H1 (cell line): ENCODE measurements around the gene MED13. TPM values are rescaled to one million over a fixed set of nuclear protein-coding genes. Genes with fewer than 3 reads are reported as not detected.

ENCODE experiments used
- CHD2 ChIP-seq: IDR thresholded peaks from 2 replicates; pipeline ENCODE4 v1.6.1; 2012; ENCODE audit warnings: low read length, improper control_type of control experiment
- CHD7 ChIP-seq: fragments of 300-600 bp; sonication (generic); IDR thresholded peaks from 2 replicates; pipeline ENCODE4 v1.7.1; 2012; ENCODE audit warnings: low read length, moderate library complexity, mild to moderate bottlenecking, inconsistent platforms; ENCODE audit not compliant: insufficient replicate concordance
- POU5F1 ChIP-seq: IDR thresholded peaks from 2 replicates; pipeline ENCODE4 v1.6.1; 2011; ENCODE audit warnings: low read depth, mild to moderate bottlenecking, low read length, moderate library complexity
- RXRA ChIP-seq: IDR thresholded peaks from 2 replicates; pipeline ENCODE4 v1.6.1; 2011; ENCODE audit warnings: low read depth, mild to moderate bottlenecking, low read length, moderate library complexity; ENCODE audit not compliant: insufficient read depth
- SIX5 ChIP-seq: IDR thresholded peaks from 2 replicates; pipeline ENCODE4 v1.6.1; 2011; ENCODE audit warnings: mild to moderate bottlenecking, low read depth, low read length
- SRF ChIP-seq: IDR thresholded peaks from 2 replicates; pipeline ENCODE4 v1.6.1; 2011; ENCODE audit warnings: mild to moderate bottlenecking, low read depth, low read length, moderate library complexity
- SUZ12 ChIP-seq: fragments of 200-600 bp; sonication (generic); IDR thresholded peaks from 2 replicates; pipeline ENCODE4 v1.6.1; 2012; ENCODE audit warnings: mild to moderate bottlenecking, inconsistent platforms, low read length, moderate library complexity, mixed read lengths
- ZNF274 ChIP-seq: IDR thresholded peaks from 2 replicates; pipeline ENCODE4 v1.7.0; 2012; ENCODE audit warnings: low read length, borderline replicate concordance; ENCODE audit errors: extremely low read depth
- polyA plus RNA-seq, 7 experiments: library from polyadenylated mRNA; depleted of rRNA in 3 of 7; stranded (reverse) in 5 of 7; unstranded in 2 of 7; fragments of >200 nt in 5 of 7; fragments of 200-250 nt in 2 of 7; gene quantifications; 1 replicate in 5 of 7; 2 replicates in 1 of 7; 4 replicates in 1 of 7; pipeline versions ENCODE4 v1.2.1 to v1.2.3, GENCODE V29; 2011 to 2013; ENCODE audit warnings: missing spikeins in 2 of 7, mixed read lengths in 2 of 7
- total RNA-seq: library from RNA; stranded (reverse); fragmentation: NEBNext Ultra II Directional; extraction: Animal tissue kit (Norgen Biotek cat#: 25700); gene quantifications from 2 replicates; pipeline ENCODE4 v1.2.1, GENCODE V29; 2021

The MED13 gene
- total and polyA plus RNA-seq, 2 of the 8 experiments (the other 6 are each of a cell fraction or from before 2014, with no cell fraction given), result 11.3 to 44.8 TPM

DNA sequence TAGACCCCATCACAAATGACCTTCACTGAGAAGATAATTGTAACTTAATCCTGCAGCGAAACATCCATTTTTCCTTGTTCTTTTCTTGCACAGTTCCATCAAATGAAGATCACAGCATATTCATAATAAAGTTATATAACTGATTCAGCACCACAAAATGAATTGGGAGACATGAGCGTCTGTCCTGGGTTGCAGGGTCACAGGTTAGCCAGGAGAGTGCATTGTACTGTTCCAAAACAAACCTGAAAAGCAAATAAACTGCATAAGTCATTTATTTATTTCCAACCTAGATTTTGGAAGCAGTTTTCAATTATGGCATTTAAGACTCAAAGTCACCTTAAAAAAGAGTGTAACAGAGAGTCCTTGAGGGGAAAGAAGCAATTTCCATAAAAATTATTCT is 118.7 kb downstream of the MED13 start (continued):
- no peak for TF ChIP-seq CHD7
- TF ChIP-seq ZNF274, result no peak
- TF ChIP-seq SIX5, result no peak
- TF ChIP-seq SUZ12, result no peak
- TF ChIP-seq POU5F1, result no peak
- no peak for TF ChIP-seq SRF
- TF ChIP-seq RXRA, result no peak
- TF ChIP-seq CHD2, result no peak
- TF ChIP-seq, all 59 proteins: peak for 0
